GM23338 (cell line): ENCODE data around the gene FAM168A. TPM values are rescaled to one million over a fixed set of nuclear protein-coding genes. Genes with fewer than 3 reads are reported as not detected.

Experiments
- ATAC-seq: fragments of 200-7000 bp; cut with Tn5 transposase; 3 replicates; pipeline ENCODE4 v1.9.1; 2020
- DNase-seq: peaks from one replicate; pipeline ENCODE4 v3.0.0-alpha.2; 2015; ENCODE audit warnings: low spot score
- H2AFZ ChIP-seq: fragments of 200-600 bp; sonication (generic); 2 replicates; pipeline ENCODE4 v1.8.0; 2016; ENCODE audit warnings: antibody characterized with exemption, mild to moderate bottlenecking, moderate library complexity
- H3F3A ChIP-seq: fragments of 200-600 bp; sonication (generic); replicated peaks from 2 replicates; pipeline ENCODE4 v1.8.0; 2017; ENCODE audit warnings: antibody characterized with exemption, mixed run types, low read depth
- H3K27ac ChIP-seq: fragments of 200-600 bp; sonication (generic); 2 replicates; pipeline ENCODE4 v1.6.1; 2016; ENCODE audit warnings: low read depth
- H3K27me3 ChIP-seq: fragments of 200-600 bp; sonication (generic); 2 replicates; pipeline ENCODE4 v1.8.0; 2016; ENCODE audit warnings: mild to moderate bottlenecking, mixed run types, moderate library complexity; ENCODE audit not compliant: insufficient read depth
- H3K36me3 ChIP-seq: fragments of 200-600 bp; sonication (generic); 2 replicates; pipeline ENCODE4 v1.8.0; 2016; ENCODE audit warnings: mild to moderate bottlenecking; ENCODE audit not compliant: insufficient read depth
- H3K4me1 ChIP-seq: fragments of 200-600 bp; sonication (generic); 2 replicates; pipeline ENCODE4 v1.8.0; 2016; ENCODE audit warnings: mild to moderate bottlenecking, moderate library complexity; ENCODE audit not compliant: insufficient read depth
- H3K4me2 ChIP-seq: fragments of 200-600 bp; sonication (generic); 2 replicates; pipeline ENCODE4 v1.7.1; 2017; ENCODE audit warnings: mixed run types
- H3K4me3 ChIP-seq: fragments of 200-600 bp; sonication (generic); 2 replicates; pipeline ENCODE4 v1.6.1; 2016; ENCODE audit warnings: mixed run types
- H3K79me2 ChIP-seq: fragments of 200-600 bp; sonication (generic); replicated peaks from 2 replicates; pipeline ENCODE4 v1.8.0; 2017; ENCODE audit warnings: mild to moderate bottlenecking; ENCODE audit not compliant: insufficient read depth
- H3K9me2 ChIP-seq: fragments of 200-600 bp; sonication (generic); 2 replicates; pipeline ENCODE4 v1.8.0; 2017; ENCODE audit not compliant: insufficient read depth
- H4K20me1 ChIP-seq: fragments of 200-600 bp; sonication (generic); replicated peaks from 2 replicates; pipeline ENCODE4 v1.8.0; 2017; ENCODE audit warnings: mild to moderate bottlenecking; ENCODE audit not compliant: insufficient read depth
- H3K27ac Mint-ChIP-seq: 2 replicates; pipeline ENCODE4 v1.8.0; 2020; ENCODE audit warnings: inconsistent platforms, mild to moderate bottlenecking, moderate library complexity, mixed read lengths
- H3K27me3 Mint-ChIP-seq: 3 replicates; pipeline ENCODE4 v1.8.0; 2022; ENCODE audit warnings: low read depth, mild to moderate bottlenecking, moderate library complexity, mixed read lengths, inconsistent platforms; ENCODE audit not compliant: insufficient read depth, poor library complexity
- H3K36me3 Mint-ChIP-seq: 3 replicates; pipeline ENCODE4 v1.8.0; 2021; ENCODE audit warnings: low read depth, mild to moderate bottlenecking, inconsistent platforms, moderate library complexity, mixed read lengths
- H3K4me1 Mint-ChIP-seq: 3 replicates; pipeline ENCODE4 v1.8.0; 2020; ENCODE audit warnings: mild to moderate bottlenecking, inconsistent platforms, mixed read lengths
- H3K4me3 Mint-ChIP-seq: 3 replicates; pipeline ENCODE4 v1.8.0; 2021; ENCODE audit warnings: moderate library complexity, mild to moderate bottlenecking, inconsistent platforms, mixed read lengths
- H3K9me3 Mint-ChIP-seq: 3 replicates; pipeline ENCODE4 v1.8.0; 2020; ENCODE audit warnings: moderate library complexity, mild to moderate bottlenecking, inconsistent platforms, mixed read lengths
- CTCF ChIP-seq, 2 experiments: fragments of 200-600 bp in 1 of 2; sonication (generic) in 1 of 2; conservative IDR thresholded peaks; 2 replicates each; pipeline versions ENCODE4 v1.5.1 to v1.6.1; 2016 to 2017; ENCODE audit warnings: antibody characterized with exemption in 2 of 2, low read depth in 2 of 2, mild to moderate bottlenecking in 2 of 2, moderate library complexity in 1 of 2
- ETS1 ChIP-seq: IDR thresholded peaks from 2 replicates; pipeline ENCODE4 v1.6.1; 2016; ENCODE audit warnings: antibody characterized with exemption
- EZH2 ChIP-seq: fragments of 200-600 bp; sonication (generic); IDR thresholded peaks from one replicate; pipeline ENCODE4 v1.8.0; 2017; ENCODE audit warnings: antibody characterized with exemption, mild to moderate bottlenecking, low read depth; ENCODE audit not compliant: unreplicated experiment
- EZH2phosphoT487 ChIP-seq: fragments of 200-600 bp; sonication (generic); IDR thresholded peaks from one replicate; pipeline ENCODE4 v1.8.1; 2018; ENCODE audit warnings: antibody characterized with exemption; ENCODE audit not compliant: unreplicated experiment
- JUNB ChIP-seq: IDR thresholded peaks from one replicate; pipeline ENCODE4 v1.6.1; 2016; ENCODE audit warnings: antibody characterized with exemption; ENCODE audit not compliant: unreplicated experiment
- NANOG ChIP-seq: IDR thresholded peaks from 2 replicates; pipeline ENCODE4 v1.6.1; 2016; ENCODE audit warnings: antibody characterized with exemption, borderline replicate concordance
- STAT1 ChIP-seq: IDR thresholded peaks from one replicate; pipeline ENCODE4 v1.6.1; 2016; ENCODE audit warnings: antibody characterized with exemption; ENCODE audit not compliant: unreplicated experiment
- ZNF331 ChIP-seq: fragments of 250-450 bp; sonication (Bioruptor Pico); IDR thresholded peaks from 2 replicates; pipeline ENCODE4 v1.5.0; 2020; ENCODE audit warnings: low read depth, mild to moderate bottlenecking, moderate library complexity
- ZNF462 ChIP-seq: fragments of 250-450 bp; sonication (Bioruptor Pico); IDR thresholded peaks from 2 replicates; pipeline ENCODE4 v1.5.0; 2020; ENCODE audit warnings: mild to moderate bottlenecking, moderate library complexity
- polyA plus RNA-seq: library from polyadenylated mRNA; unstranded; fragments of >200 nt; fragmentation: Nextera tagmentation; extraction: Ambion mirVana; gene quantifications from 2 replicates; pipeline ENCODE4 v1.2.1, GENCODE V29; 2016
- total RNA-seq: library from RNA; depleted of rRNA; stranded (reverse); fragments of >200 nt; shearing (Covaris generic); gene quantifications from 2 replicates; pipeline ENCODE4 v1.2.3, GENCODE V29; 2014

Gene FAM168A
- total and polyA plus RNA-seq, 2 experiments from 2014 or later, result 8.0 to 20.3 TPM

GRCh38 chr11:73524774-73525173 is 73.1 kb downstream of the FAM168A start:
- Histone ChIP-seq H3K4me1 (peaks cover 48% of the 10 kb centered on the region), H3K9me2 (no peaks in the 10 kb centered on the region), H3F3A (no peaks in the 10 kb centered on the region; the same call in 1 of the 2 replicates), H3K79me2 (peaks cover 49% of the 10 kb centered on the region), H3K27me3 (no peaks in the 10 kb centered on the region), H3K4me3 (no peak overlapping the region), H3K27ac (no peak overlapping the region), H2AFZ (no peak overlapping the region), H4K20me1 (no peaks in the 10 kb centered on the region), H3K4me2 (no peak overlapping the region), H3K36me3 (no peaks in the 10 kb centered on the region)
- Mint-ChIP-seq H3K4me3 (no peak overlapping the region), H3K27me3 (peaks cover 3% of the 10 kb centered on the region), H3K27ac (no peak overlapping the region), H3K4me1 (peaks cover 52% of the 10 kb centered on the region), H3K36me3 (peaks cover 26% of the 10 kb centered on the region), H3K9me3 (peaks cover 21% of the 10 kb centered on the region)
- ATAC-seq, result no peak
- TF ChIP-seq EZH2 (no peak), EZH2phosphoT487 (no peak), STAT1 (no peak), ETS1 (no peak), NANOG (no peak), ZNF462 (CRISPR knock-in tag) (no peak), CTCF (conservative IDR thresholded peaks at IDR 0.05; ENCODE audit: low read depth in 2 of 2) (no peak), JUNB (no peak), ZNF331 (no peak)
- DNase-seq, result no peak
